GM20431 (cell line): ENCODE results near the gene CHD2.

Experiments used
- in situ Hi-C: fragments of 300-500 bp; cut with MseI, MboI; formaldehyde crosslinking; loops from one replicate; pipeline ENCODE4 v1.15.0; 2020; ENCODE audit warnings: low sequenced_read_pairs; ENCODE audit not compliant: unreplicated experiment

The CHD2 gene

DNA sequence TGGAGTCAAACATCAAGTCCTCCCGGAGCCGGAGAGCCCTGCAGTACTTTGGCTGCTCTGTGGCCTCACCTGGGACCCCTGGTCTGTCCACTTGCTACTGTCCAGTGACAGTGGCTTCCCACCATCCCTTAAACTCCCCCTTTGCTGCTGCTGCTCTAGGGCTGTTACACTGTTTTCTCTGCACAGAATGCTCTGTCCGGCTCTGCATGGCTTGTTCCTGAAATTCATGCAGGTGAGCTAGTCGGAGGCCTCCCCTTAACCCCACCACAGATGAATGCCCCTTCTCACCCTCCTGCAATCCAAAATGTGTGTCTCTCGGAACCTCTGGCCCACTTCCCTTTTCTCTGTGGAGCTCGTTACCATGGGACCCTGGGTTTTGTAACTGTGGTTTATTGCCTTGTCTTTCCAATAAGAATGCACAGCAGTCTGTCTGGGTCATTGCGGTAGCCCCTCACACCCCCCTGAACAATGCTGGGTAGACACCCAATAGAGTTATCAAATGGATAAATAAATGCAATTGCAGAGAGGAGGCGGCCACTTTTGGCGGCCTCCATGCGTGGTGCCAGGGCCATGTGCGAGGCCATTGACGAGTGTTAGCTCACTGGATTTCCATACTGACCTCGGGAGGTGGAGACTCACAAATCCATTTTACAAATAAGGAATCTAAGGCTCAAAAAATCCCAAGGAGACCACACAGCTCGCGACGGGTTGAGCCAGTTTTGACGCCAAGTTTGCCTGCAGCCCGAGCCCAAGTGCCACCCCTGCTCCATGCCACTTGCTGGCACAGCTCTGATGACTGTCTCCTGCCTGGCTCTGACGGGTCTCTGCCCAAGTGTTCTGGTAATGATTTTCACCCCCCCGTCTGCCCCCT is 140.4 kb downstream of the CHD2 start:
- in situ Hi-C loops = loop anchor here (25.0 kb wide), 1 partner anchor 1072 kb away; no protein-coding TSS in a partner anchor

DNA sequence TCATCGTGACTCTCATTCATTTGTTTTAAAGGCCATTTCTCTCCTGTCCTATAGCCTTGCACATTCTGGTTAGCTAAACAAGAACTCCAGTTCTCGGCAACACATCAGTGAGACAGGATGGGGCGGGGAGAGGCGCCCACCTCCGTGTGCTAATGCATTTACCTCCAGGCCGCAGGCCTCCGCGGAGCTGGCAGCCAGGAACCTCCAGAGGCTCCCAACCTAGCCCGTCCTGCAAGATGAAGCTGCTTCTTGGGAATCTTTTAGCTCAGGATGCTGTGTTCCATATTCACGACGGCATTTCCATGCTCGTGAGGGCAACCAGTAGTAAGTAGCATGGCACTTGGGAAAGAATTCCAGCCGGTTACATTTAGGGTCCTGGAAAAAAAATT is 141.0 kb downstream of the CHD2 start:
- in situ Hi-C loops = loop anchor here (25.0 kb wide), 1 partner anchor 1071 kb away; no protein-coding TSS in a partner anchor

DNA sequence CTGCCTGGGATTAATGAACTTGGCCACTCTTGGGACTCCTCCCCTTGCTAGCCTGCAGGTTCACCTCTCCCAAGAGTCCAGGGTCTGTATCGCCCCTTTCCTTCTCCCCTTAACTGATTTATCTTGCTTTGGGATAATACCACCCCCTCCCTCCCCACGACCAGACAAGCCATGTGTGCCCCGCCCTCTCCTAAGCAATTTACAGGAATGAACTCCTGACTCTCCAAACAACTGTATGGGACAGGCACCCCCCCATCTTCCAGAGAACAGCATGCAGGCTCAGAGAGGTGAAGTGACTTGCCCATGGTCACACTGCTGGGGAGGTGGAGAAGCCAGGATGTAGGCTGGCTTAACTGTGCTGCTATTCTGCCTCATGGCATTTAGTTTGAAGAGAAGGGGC is 142.1 kb downstream of the CHD2 start:
- in situ Hi-C loops = loop anchor here (25.0 kb wide), 1 partner anchor 1070 kb away; no protein-coding TSS in a partner anchor

DNA sequence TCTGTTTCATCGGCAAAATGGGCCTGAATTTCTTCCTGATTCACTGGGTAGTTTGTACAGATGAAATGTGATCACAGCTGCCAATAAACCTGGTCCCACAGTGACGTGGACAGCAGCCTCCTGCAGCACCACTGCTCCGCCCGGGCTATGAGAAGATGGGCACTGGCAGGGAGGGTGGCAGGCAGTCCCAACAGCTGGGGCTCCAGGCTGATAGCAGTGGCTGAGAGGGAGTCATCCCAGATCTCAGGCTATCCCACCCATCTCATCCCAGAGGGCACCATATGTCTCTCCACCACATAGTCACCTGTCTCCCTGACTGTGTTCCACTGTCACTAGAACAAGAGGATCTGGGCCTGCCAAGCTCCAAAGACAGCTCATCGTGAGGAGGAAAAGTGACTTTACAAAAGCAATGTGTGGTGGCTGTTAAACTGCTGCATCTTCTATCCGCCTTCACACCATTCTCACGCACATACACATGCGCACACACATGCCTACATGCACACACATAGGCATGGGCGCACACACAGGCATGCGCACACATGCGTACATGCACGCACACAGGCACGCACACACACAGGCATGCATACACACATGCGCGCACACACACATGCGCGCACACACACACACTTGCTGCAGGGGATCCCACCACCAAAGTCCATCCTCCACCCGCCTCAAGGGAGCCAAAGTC is 142.7 kb downstream of the CHD2 start:
- in situ Hi-C loops = loop anchor here (25.0 kb wide), 1 partner anchor 1069 kb away; no protein-coding TSS in a partner anchor

DNA sequence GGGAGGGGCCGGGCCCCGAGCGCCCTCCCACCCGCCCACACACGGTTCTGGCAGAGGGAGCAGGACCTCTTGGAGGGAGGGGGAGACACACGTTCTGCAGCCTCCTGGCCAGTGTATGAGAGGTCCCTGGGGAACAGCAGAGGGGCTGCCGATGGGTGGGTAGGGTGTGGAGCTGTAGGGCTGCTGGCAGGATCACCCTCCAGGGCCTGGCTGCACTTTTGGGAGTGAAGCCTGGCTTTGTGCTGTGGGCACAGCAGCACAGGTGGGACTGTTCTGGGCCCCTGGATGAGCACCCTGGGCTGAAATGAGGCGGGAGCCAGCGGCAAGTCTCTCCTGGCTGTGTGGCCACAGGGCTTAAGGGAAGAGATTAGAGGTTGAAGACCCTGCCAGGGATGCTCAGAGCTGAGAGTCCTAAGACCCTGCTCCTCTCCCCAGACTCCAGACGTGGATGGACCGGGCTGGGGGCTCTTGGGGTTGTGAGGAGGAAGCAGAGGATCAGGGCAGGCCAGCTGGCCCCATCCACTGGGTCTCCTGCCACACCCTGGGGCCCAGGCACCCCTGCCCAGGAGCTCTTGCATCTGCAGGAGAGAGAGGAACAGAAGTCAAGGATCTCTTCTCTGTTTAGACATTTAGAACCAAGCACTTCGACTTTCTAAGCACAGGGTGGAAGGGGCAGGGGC is 143.6 kb downstream of the CHD2 start:
- in situ Hi-C loops = loop anchor here (25.0 kb wide), 1 partner anchor 1069 kb away; no protein-coding TSS in a partner anchor

DNA sequence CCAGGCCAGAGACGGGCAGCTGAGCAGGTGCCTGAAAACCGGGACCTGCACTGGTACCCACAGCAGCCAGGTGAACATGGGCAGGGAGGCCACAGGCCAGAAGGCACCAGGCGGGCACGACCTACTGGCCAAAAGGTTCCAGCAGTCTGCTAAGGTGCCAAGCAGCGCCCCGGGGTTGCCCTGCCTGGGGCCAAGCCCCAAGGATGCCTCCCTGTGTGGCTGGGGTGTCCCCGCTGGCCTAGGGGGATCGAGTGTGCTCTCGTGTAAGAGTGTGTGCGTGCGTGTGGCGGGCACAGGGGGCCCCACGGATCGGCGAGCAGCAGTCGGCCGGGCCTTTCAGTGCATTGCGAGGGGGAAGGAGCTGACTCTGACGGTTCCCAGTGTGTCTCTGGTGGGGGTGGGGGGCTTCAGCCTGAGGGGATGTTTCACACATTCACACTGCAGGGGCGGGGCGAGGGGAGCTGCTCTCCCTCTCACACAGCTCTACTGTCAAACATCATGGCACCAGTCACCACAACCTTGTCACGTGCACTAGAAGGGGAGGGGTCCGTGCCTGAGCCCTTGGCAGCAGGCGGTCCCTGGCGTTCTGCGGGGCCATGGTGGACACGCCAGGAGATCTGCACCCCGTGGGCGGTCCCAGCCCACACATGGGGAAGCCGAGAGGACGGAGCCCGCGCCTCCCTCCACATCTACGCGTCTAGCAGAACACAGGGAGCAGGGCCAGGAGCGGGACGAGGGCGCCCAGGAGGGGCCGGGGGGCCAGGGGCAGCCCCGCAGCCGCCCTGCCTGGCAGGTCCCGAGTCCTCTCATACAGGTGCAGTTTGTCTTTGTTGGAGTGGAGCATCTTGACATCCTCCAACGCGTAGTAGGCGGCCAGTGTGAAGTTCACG is 144.4 kb downstream of the CHD2 start:
- in situ Hi-C loops = loop anchor here (25.0 kb wide), 1 partner anchor 1068 kb away; no protein-coding TSS in a partner anchor

DNA sequence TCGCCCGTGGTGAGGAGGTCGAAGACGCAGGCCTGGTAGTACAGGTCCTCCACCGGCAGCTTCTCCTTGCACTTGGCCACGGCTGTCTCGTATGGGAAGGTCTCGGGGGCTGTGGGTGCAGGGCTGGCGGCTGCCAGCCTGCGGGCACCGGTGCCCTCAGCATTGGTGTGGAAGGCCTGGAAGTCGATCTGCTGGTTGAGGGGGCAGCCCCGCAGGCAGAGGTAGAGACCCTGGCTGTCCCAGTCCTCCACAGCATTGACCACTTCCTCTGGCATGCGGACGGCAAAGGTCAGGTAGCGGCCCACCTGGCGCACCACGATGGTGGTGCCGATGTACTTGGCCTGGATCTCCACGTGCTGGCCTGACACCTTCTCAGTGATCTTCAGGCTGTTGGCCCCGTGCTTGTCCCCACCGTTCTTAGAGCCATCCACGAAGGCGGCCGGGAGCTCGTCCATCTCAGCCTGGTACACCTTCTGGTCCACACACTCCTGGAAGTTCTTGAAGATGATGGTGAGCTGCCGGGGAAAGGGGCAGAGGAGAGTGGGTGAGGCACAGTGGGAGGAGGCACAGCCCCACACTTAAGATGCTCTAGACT is 145.2 kb downstream of the CHD2 start:
- in situ Hi-C loops = loop anchor here (25.0 kb wide), 1 partner anchor 1067 kb away; no protein-coding TSS in a partner anchor

DNA sequence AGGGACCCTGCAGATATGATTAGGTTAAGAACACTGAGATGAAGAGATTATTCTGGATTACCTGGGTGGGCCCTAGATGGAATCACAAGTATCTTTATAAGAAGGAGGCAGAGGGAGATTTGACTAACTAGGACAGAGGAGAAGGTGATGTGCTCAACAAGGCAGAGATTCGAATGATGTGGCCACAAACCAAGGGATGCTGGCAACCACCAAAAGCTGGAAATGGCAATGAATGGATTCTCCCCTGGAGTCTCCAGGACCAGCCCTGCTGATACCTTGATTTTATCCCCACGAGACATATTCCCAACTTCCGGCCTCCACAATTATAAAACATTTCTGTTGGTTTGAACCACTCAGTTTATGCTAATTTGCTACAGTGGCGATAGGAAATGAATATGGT is 146.0 kb downstream of the CHD2 start:
- in situ Hi-C loops = loop anchor here (25.0 kb wide), 1 partner anchor 1066 kb away; no protein-coding TSS in a partner anchor

DNA sequence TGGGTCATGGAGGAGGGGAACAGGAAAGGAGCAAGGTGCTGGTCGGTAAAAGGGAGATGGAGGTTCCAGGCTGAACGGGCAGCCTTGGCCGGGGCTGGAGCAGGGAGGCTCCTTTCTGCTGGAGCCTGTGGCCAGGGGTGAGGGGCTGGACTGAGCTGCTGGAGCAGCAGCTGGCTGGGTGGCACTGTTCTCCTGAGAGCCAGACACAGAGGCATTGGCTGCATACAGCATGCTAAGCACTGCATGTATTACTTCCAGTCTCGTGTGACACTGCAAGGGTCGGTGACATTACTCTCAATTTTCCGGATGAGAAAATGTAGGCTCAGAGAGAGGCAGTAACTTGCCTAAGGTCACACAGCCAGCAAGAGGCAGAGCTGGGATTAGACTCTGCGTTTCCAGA is 146.6 kb downstream of the CHD2 start:
- in situ Hi-C loops = loop anchor here (25.0 kb wide), 1 partner anchor 1066 kb away; no protein-coding TSS in a partner anchor

DNA sequence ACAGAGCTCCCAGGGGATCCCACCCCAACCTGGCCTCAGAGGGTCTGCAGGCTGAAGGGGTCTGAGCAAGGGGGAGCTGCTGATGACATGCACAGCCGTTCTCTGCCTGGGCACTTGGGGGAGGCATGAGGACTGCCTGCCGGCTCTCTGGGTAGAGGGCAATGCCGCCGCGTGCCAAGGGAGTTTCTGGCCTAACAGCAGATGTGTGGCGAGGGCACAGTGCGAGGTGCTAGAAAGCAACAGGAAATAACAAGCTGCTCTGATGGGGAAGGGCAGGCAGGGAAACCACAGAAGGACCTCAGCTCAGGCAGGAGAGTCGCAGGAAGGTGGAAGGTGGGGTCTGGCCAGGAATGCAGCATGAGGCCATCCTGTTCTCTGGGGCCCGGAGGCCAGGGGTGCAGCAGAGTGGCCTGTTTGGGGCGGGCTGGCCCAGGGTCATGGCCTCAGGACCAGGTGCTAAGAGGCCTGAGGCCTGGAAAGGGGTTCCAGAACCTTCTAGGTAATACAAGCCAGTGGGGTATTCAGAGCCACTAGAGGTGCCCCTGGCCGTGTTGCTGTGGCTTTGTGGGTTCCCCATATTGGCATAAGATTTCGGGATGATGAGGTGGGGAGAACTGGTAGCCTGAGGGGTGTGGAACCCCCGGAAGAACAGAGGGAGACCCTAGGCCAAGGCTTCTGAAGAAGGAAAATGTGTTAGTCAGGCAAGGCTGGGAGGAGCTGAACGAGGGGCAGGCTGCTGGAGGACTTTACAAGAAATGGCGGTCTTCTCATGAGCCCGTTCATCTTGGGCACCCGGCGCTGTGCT is 147.7 kb downstream of the CHD2 start:
- in situ Hi-C loops = loop anchor here (25.0 kb wide), 1 partner anchor 1064 kb away; no protein-coding TSS in a partner anchor

DNA sequence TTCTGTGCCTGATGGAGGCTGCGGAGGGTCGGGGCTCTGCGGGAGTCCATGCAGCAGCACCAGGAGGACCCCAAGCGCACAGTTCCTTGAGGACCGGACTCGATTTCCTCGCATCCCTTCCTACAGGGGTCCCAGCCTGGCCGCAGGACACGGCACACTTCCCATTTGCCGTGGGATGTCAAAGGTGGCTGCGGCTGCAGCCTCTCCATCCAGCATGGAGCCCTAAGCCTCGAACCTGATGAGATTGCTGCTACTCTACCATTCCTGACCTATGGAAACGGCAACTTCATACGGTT is 148.2 kb downstream of the CHD2 start:
- in situ Hi-C loops = loop anchor here (25.0 kb wide), 1 partner anchor 1064 kb away; no protein-coding TSS in a partner anchor

DNA sequence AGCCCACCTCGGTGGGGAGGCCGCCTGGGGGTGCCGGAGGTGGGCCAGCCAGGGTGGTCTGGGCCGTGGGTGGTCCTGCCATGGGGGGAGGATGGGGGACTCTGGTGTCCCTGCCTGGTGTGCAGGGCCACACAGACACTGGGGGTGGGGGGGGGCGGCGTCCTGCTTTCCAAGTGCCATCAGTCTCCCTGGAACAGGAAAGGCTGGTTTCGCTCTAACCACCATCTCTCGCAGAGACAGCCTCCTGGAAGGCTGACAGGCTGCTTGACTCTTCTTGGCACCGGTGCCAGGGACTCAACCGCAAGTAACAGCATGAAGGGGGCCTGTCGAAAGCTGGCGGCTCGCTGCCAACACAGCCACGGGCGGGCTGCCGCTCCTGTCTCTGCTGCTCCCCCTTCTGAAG is 148.6 kb downstream of the CHD2 start:
- in situ Hi-C loops = loop anchor here (25.0 kb wide), 1 partner anchor 1064 kb away; no protein-coding TSS in a partner anchor

DNA sequence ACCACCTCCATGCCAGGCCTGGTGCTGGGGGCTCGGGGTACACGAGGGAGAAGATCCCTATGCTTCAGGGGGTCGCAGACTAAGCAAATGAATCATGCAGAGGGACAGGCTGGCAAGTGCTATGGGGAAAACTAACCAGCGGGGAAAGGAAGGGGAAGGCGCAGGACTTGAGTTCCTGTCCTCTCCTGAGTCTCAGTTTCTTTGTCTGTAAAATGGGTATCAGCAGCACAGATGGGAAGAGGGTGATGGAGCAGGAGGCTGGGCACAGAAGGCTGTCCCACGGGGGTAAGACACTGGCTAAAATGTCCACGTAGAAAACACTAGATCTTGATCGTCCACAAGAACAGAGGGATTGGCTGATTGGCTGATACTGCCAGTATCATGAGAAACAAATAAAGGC is 149.1 kb downstream of the CHD2 start:
- in situ Hi-C loops = loop anchor here (25.0 kb wide), 1 partner anchor 1063 kb away; no protein-coding TSS in a partner anchor

DNA sequence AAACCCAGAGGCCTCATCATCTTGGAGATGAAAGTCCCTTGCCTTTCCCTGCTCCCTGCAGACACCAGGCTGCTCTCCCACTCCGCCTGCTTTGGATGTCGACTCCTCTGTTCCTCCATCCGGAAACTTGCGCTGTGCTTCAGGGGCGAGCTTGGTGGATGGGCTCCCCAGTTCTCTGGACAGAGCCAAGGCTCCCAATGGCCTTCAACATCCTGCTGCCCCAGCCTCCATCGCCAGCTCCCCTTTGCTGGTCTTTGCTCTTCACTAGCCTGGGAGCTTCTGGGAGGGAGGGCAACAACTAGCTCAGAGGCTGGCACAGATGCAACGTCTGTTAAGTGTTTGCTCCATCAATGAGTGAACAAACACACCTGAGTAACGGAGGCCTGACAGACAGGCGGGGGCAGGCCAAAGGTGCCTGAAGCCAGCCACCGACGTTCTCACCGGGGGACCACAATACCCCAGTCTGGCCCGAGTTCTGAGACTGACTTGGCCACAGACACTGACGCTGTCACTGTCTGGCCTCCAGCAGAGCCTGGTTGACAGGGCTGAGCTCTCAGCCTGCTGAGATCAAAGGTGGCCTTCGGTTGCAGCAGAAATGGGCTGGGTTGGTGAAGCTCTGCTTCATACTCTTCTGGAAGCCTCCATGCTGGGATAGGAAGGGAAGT is 149.9 kb downstream of the CHD2 start:
- in situ Hi-C loops = loop anchor here (25.0 kb wide), 1 partner anchor 1062 kb away; no protein-coding TSS in a partner anchor

DNA sequence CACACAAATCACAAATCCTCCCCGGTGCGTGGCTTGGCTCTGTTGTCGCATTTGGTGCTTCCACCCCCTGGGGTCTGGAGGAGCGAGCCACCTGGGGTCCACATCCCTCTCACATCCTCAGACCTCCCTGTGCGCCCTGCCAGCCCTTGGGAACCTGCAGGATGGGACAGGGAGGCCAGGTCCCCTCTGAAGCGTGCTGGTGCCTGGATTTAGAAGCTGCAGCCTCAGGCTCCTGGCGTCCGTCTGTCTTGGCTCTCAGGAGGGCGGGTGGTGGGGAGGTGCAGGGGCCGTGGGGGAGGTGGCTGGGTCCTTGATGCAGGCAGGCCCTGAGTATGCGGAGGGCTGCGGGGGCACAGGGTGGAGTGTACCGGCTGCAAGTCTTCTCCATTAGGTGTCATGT is 150.5 kb downstream of the CHD2 start:
- in situ Hi-C loops = no loop called here

DNA sequence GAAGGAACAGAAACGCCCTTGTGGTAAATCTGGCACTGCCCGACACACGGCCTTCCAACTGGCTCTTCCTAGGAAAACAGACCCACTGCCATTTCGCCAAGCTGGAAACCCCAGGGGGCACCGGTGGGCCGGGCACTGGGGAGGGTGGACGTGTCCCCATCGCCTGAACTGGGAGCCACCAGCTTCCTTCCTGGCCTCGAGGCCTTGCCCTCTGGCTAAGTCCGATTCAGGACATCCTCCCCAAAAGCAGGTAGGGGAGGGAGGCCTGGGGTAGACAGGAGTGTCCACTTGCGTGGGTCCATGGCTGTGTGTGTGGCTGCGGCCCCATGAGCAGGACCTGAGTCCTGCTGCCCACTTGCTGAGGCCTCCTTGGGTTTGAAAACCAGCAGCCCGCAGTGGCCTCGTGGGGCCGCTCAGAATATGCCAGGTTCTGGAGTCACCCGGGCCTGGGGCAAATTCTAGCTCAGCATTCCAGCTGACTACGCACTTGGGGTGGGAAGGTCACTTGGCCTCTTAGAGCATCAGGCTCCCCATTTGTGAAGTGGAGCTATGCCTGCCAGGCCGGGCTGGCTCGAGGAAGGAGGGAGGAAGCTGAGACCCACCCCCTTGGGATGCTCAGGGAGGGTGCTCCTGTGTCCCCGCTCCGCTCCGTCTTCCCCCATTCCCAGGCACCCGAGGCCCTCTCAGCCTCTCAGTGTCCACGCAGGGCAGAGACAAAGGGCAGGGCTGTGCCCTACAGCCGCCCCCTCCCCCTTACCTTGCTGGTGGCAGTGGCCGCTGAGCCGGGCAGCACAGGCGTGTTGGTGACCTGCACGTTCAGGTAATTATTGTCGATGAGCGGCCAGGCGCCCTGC is 151.3 kb downstream of the CHD2 start:
- in situ Hi-C loops = no loop called here
